NCI-H2227 (cell line): Measurements from ENCODE around the gene OR6S1.
A peak's percentile ranks its signal among the peaks of the same experiment; 100 is the strongest.

Experiments used
- DNase-seq: peaks from one replicate; lab custom pipeline; 2025; ENCODE audit not compliant: unreplicated experiment; lab: John Stamatoyannopoulos, UW

Gene OR6S1

GRCh38 chr14:20641591-20641990, at the start of gene OR6S1:
Gene OR6S1, minus strand, starts transcription at chr14:20641691. Its CDS starts 0 bp downstream, at chr14:20641691.
- DNase-seq: no peak

GRCh38 chr14:20690848-20691640, 49.6 kb upstream of the OR6S1 start:
- DNase-seq: peak; percentile 69

DNA sequence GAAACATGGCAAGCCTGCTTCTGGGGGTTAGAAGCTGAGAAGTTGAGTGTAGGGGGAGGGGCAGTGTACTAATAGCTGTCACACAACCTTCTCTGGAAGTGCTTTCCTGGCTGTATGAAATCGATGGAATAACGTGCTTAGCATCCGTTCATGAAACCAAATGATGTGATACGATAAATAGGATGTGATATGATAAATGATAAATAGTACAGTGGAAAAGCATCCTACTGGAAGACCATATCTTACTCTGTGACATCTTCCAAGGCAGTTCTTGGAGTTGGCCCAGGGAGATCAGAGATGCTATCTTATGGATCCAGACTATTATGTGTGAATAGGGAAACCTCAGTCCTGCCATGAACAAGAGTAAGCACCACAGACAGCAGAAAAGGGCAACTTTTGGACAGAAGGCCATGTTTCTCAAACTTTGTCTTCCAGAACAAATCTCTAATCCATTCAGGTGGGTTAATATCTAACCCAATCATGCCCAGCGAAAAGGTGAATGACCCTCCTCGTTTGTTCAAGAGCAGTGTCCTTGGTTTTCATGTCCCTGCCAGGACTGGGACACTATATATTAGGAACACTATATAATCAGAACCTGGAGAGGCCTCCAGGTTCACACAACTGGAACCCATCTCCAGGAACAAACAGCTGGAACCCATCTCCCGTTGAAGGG, 46.8 kb upstream of the OR6S1 start, which contains the start of gene ANG:
ANG (plus strand) TSS at position 598 of the 673 bp plus-strand sequence. CDS start 4,801 bp downstream, outside the sequence.
- DNase-seq: no peak

GRCh38 chr14:20687362-20688166, 46.1 kb upstream of the OR6S1 start:
- no peak for DNase-seq

- DNase-seq: no peak
Measured at GRCh38 chr14:20686386-20687143, 45.1 kb upstream of the OR6S1 start.

- DNase-seq: no peak
Measured at GRCh38 chr14:20684662-20685456, 43.4 kb upstream of the OR6S1 start.

- peak; percentile 75 for DNase-seq
Measured at GRCh38 chr14:20683891-20684661, 42.6 kb upstream of the OR6S1 start, which contains the start of gene RNASE4. Gene RNASE4, plus strand, starts transcription at chr14:20684560. Its CDS starts 14,812 bp downstream, at chr14:20699372.

- DNase-seq: peak; percentile 89
Measured at GRCh38 chr14:20683125-20683890, 41.8 kb upstream of the OR6S1 start.

- peak; percentile 92 for DNase-seq
Measured at GRCh38 chr14:20682435-20683124, 41.1 kb upstream of the OR6S1 start.

DNA sequence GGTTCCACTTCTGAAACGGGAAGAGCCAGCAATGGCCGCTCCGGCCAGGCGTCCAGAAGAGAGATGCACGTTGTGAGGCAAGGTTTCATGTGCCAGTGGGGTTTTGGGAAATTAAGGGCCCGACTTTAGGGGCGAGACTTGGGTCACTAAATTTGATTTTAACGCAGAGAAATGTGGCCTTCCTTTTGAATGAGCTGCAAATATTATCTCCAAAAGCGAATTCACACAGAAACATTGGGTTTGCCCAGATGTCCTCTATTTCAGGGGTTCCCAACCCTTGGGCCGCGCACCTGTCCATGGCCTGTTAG, 40.6 kb upstream of the OR6S1 start:
- DNase-seq: no peak

GRCh38 chr14:20681348-20682126, 40.0 kb upstream of the OR6S1 start:
- DNase-seq: peak; percentile 83

GRCh38 chr14:20680843-20681347, 39.4 kb upstream of the OR6S1 start:
- DNase-seq: no peak

- no peak for DNase-seq
Measured at GRCh38 chr14:20680363-20680762, 38.9 kb upstream of the OR6S1 start.

- DNase-seq: peak; percentile 62
Measured at GRCh38 chr14:20679907-20680306, 38.4 kb upstream of the OR6S1 start.

GRCh38 chr14:20676072-20676471, 34.6 kb upstream of the OR6S1 start:
- no peak for DNase-seq

GRCh38 chr14:20675669-20676068, 34.2 kb upstream of the OR6S1 start:
- no peak for DNase-seq
